ENCODE results near the gene SLC2A4.

DNA sequence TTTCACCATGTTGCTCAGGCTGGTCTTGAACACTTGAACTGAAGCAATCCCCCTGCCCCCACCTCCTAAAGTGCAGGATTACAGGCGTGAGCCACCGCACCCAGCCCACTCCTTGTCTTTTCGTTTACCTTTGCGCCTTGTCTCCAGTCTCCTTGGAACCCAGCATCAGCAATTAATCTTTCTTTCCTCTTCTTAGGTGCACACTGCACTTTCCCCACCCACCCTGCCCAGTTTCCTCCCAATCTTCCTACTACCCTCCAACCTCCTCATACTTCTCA is 17.8 kb upstream of the SLC2A4 start:
- TF ChIP-seq, protein P1, sequence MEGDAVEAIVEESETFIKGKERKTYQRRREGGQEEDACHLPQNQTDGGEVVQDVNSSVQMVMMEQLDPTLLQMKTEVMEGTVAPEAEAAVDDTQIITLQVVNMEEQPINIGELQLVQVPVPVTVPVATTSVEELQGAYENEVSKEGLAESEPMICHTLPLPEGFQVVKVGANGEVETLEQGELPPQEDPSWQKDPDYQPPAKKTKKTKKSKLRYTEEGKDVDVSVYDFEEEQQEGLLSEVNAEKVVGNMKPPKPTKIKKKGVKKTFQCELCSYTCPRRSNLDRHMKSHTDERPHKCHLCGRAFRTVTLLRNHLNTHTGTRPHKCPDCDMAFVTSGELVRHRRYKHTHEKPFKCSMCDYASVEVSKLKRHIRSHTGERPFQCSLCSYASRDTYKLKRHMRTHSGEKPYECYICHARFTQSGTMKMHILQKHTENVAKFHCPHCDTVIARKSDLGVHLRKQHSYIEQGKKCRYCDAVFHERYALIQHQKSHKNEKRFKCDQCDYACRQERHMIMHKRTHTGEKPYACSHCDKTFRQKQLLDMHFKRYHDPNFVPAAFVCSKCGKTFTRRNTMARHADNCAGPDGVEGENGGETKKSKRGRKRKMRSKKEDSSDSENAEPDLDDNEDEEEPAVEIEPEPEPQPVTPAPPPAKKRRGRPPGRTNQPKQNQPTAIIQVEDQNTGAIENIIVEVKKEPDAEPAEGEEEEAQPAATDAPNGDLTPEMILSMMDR (conservative IDR thresholded peaks at IDR 0.05), result no peak
- no peak for TF ChIP-seq EZH2 (IDR thresholded peaks at IDR 0.05; ENCODE audit: low read depth)
